SK-N-MC (cell line): ENCODE measurements around the gene SHISA9.

Experiments
- EZH2 ChIP-seq: fragments of 200-600 bp; sonication (generic); IDR thresholded peaks from one replicate; pipeline ENCODE4 v1.6.1; 2017; ENCODE audit warnings: antibody characterized with exemption
- FOXP2 ChIP-seq: optimal IDR thresholded peaks from 2 replicates; pipeline ENCODE3; 2011; ENCODE audit warnings: mild to moderate bottlenecking, moderate library complexity; ENCODE audit not compliant: insufficient read depth; ENCODE audit errors: extremely low read length, control extremely low read depth
- POLR2AphosphoS5 ChIP-seq: IDR thresholded peaks from 2 replicates; pipeline ENCODE4 v1.6.1; 2012; ENCODE audit warnings: mild to moderate bottlenecking, low read depth, low read length, borderline replicate concordance

- TF ChIP-seq POLR2AphosphoS5 (no peak), EZH2 (no peak), FOXP2 (no peak)
Observed at GRCh38 chr16:13193721-13194120, 292.3 kb downstream of the SHISA9 start.
